Esophagus muscularis mucosa (tissue), 4 donors: Measurements from ENCODE around the gene BCL2L11.

Experiments used
- CTCF ChIP-seq, 3 experiments: fragments of 200-600 bp in 2 of 3; fragments of 450-650 bp in 1 of 3; sonication (generic) in 2 of 3; IDR thresholded peaks; one replicate each; pipeline ENCODE4 v1.5.1; 2017 to 2019; ENCODE audit warnings: antibody characterized with exemption in 3 of 3, mild to moderate bottlenecking in 2 of 3, moderate library complexity in 1 of 3
- EP300 ChIP-seq: sonication (generic); formaldehyde crosslinking; IDR thresholded peaks from one replicate; pipeline ENCODE4 v1.6.1; 2017; ENCODE audit warnings: antibody characterized with exemption
- POLR2A ChIP-seq: fragments of 450-650 bp; IDR thresholded peaks from one replicate; pipeline ENCODE4 v1.6.1; 2017; ENCODE audit warnings: antibody characterized with exemption, moderate library complexity, mild to moderate bottlenecking, low read depth
- POLR2AphosphoS5 ChIP-seq, 2 donors: sonication (generic); formaldehyde crosslinking; IDR thresholded peaks; one replicate each; pipeline ENCODE4 v1.6.1; 2017; ENCODE audit warnings: antibody characterized with exemption in 2 of 2

GRCh38 chr2:111157798-111158197, 37.1 kb downstream of the BCL2L11 start:
- no peak for TF ChIP-seq POLR2A
- TF ChIP-seq CTCF (IDR thresholded peaks at IDR 0.05) = no peak
- no peak for TF ChIP-seq EP300
- TF ChIP-seq POLR2AphosphoS5 (IDR thresholded peaks at IDR 0.05) = no peak
